OCI-LY7 (cell line): ENCODE measurements around the gene ADH6. TPM values are rescaled to one million over a fixed set of nuclear protein-coding genes. Genes with fewer than 3 reads are reported as not detected.

Experiments
- BruUV-seq: library from RNA; stranded (reverse); fragments of 400-500 nt; replicated peaks from 2 replicates; lab custom pipeline; 2021; lab: Mats Ljungman, UMichigan
- CTCF ChIA-PET: fragments of 300-600 bp; sonication (Branson Sonifier 250); formaldehyde crosslinking; loops from one replicate; lab custom pipeline; 2022; ENCODE audit warnings: antibody characterized with exemption; ENCODE audit not compliant: unreplicated experiment; lab: Charles Lee
- POLR2A ChIA-PET: fragments of 300-600 bp; sonication (Branson Sonifier 250); formaldehyde crosslinking; loops from one replicate; lab custom pipeline; 2022; ENCODE audit warnings: antibody characterized with exemption; lab: Charles Lee
- DNase-seq: peaks from one replicate; pipeline ENCODE4 v3.0.0-alpha.2; 2015; ENCODE audit warnings: low spot score
- H2AFZ ChIP-seq: fragments of 200-600 bp; sonication (generic), shearing (Covaris generic); 2 replicates; pipeline ENCODE4 v1.6.1; 2014; ENCODE audit warnings: mild to moderate bottlenecking, antibody characterized with exemption, low read length, moderate library complexity
- H3K27ac ChIP-seq: fragments of 200-600 bp; sonication (generic); 2 replicates; pipeline ENCODE4 v1.5.1; 2014; ENCODE audit warnings: mixed run types, low read depth, mild to moderate bottlenecking, moderate library complexity, low read length, inconsistent platforms; ENCODE audit not compliant: poor library complexity, severe bottlenecking
- H3K36me3 ChIP-seq: fragments of 200-600 bp; sonication (generic); 2 replicates; pipeline ENCODE4 v1.6.1; 2014; ENCODE audit warnings: mild to moderate bottlenecking, antibody characterized with exemption, low read length, moderate library complexity, mixed read lengths; ENCODE audit not compliant: insufficient read depth
- H3K4me1 ChIP-seq: fragments of 200-600 bp; sonication (generic); 2 replicates; pipeline ENCODE4 v1.5.1; 2014; ENCODE audit warnings: mild to moderate bottlenecking, low read length; ENCODE audit not compliant: insufficient read depth, poor library complexity, severe bottlenecking
- H3K4me2 ChIP-seq: fragments of 200-600 bp; sonication (generic); 2 replicates; pipeline ENCODE4 v1.6.1; 2014; ENCODE audit warnings: mild to moderate bottlenecking, low read length
- H3K4me3 ChIP-seq: fragments of 200-600 bp; sonication (generic); 2 replicates; pipeline ENCODE4 v1.5.1; 2014; ENCODE audit warnings: mild to moderate bottlenecking, low read depth, low read length; ENCODE audit not compliant: poor library complexity, severe bottlenecking
- H3K79me2 ChIP-seq: fragments of 200-600 bp; sonication (generic); 2 replicates; pipeline ENCODE4 v1.6.1; 2016; ENCODE audit warnings: low read depth, mild to moderate bottlenecking, low read length, moderate library complexity, mixed read lengths; ENCODE audit not compliant: insufficient read depth
- H3K9me2 ChIP-seq: fragments of 200-600 bp; sonication (generic); 2 replicates; pipeline ENCODE4 v1.6.1; 2016; ENCODE audit warnings: mild to moderate bottlenecking, low read length, mixed read lengths; ENCODE audit not compliant: insufficient read depth
- H3K9me3 ChIP-seq: fragments of 200-600 bp; sonication (generic); 2 replicates; pipeline ENCODE4 v1.6.1; 2014; ENCODE audit warnings: mild to moderate bottlenecking, mixed run types, low read length, mixed read lengths
- H4K20me1 ChIP-seq: fragments of 200-600 bp; sonication (generic); 2 replicates; pipeline ENCODE4 v1.6.1; 2014; ENCODE audit warnings: mild to moderate bottlenecking, antibody characterized with exemption, low read length, moderate library complexity, mixed read lengths; ENCODE audit not compliant: insufficient read depth
- CTCF ChIP-seq: fragments of 200-600 bp; sonication (generic); conservative IDR thresholded peaks from 2 replicates; pipeline ENCODE4 v1.5.1; 2014; ENCODE audit warnings: mild to moderate bottlenecking, antibody characterized with exemption, low read length, moderate library complexity, mixed read lengths
- EZH2phosphoT487 ChIP-seq: fragments of 200-600 bp; sonication (generic); IDR thresholded peaks from 2 replicates; pipeline ENCODE4 v1.6.1; 2018; ENCODE audit warnings: low read depth, borderline replicate concordance, mild to moderate bottlenecking, mixed run types, antibody characterized with exemption, low read length, moderate library complexity, mixed read lengths
- intact Hi-C: fragments of 100-400 bp; cut with micrococcal nuclease; formaldehyde crosslinking; loops from one replicate; pipeline ENCODE4 v1.10.0; 2022; ENCODE audit not compliant: unreplicated experiment
- total RNA-seq, 2 experiments: library from RNA; depleted of rRNA in 1 of 2; stranded (reverse); fragments of >200 nt in 1 of 2; shearing (Covaris generic) in 1 of 2; gene quantifications; 2 replicates each; pipeline ENCODE4 v1.2.3, GENCODE V29; 2014 to 2022

ADH6 gene
- total RNA-seq, 2 experiments from 2014 or later: not detected

- Histone ChIP-seq H3K79me2 (no peaks in the 10 kb centered on the region), H3K27ac (no peak overlapping the region), H4K20me1 (no peaks in the 10 kb centered on the region), H3K4me2 (no peak overlapping the region), H3K4me3 (no peak overlapping the region), H3K9me3 (no peaks in the 10 kb centered on the region), H3K36me3 (no peaks in the 10 kb centered on the region), H2AFZ (no peak overlapping the region), H3K4me1 (no peaks in the 10 kb centered on the region), H3K9me2 (no peaks in the 10 kb centered on the region)
- ChIA-PET POLR2A (interaction anchor here (0.5 to 0.8 kb wide), 2 partner anchors 24 to 283 kb away, joined by 3 to 4 read pairs; no protein-coding TSS in a partner anchor), CTCF (interaction anchor here (0.6 kb wide), 1 partner anchor 145 kb away, joined by 3 read pairs; no protein-coding TSS in a partner anchor)
- intact Hi-C loops: no loop called here
- no peak for DNase-seq
- BruUV-seq: no TSS peak
- TF ChIP-seq EZH2phosphoT487: no peak
- TF ChIP-seq CTCF: no peak
These were observed 13.7 kb downstream of the ADH6 start for GRCh38 chr4:99205153-99205979.

DNA sequence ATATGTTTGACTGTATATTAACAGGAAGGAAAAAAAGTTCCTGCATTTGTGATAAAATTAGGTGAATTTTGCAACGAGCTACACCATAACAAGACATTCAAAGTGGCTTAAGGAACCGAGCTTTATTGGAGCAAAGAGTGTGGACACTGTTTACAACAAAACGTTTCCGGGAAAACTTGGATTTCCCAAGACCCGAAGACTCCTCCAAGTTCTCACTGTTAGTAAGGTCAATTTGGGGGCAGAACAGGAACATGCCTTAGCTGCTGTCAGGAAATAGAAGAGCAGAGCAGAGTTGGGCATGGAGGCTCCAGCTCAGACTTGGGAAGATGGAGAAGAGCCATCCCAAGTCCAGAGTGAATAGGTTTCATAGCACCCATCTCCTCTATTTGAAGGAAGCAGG, 16.5 kb downstream of the ADH6 start:
- H3K36me3 ChIP-seq: no peaks in the 10 kb centered on the region
- H3K9me2 ChIP-seq: no peaks in the 10 kb centered on the region
- no peaks in the 10 kb centered on the region for H3K79me2 ChIP-seq
- H3K4me2 ChIP-seq: no peak overlapping the region
- intact Hi-C loops: no loop called here
- H3K27ac ChIP-seq: no peak overlapping the region
- BruUV-seq: no TSS peak
- TF ChIP-seq CTCF: no peak
- TF ChIP-seq EZH2phosphoT487: no peak
- POLR2A ChIA-PET: interaction anchor here (0.6 kb wide), 1 partner anchor 755 kb away, joined by 4 read pairs; no protein-coding TSS in a partner anchor
- H3K9me3 ChIP-seq: no peaks in the 10 kb centered on the region
- no peak overlapping the region for H3K4me3 ChIP-seq
- DNase-seq: no peak
- no peaks in the 10 kb centered on the region for H3K4me1 ChIP-seq
- no peaks in the 10 kb centered on the region for H4K20me1 ChIP-seq
- CTCF ChIA-PET: no interaction called here
- no peak overlapping the region for H2AFZ ChIP-seq

- no peak overlapping the region for H2AFZ ChIP-seq
- no peaks in the 10 kb centered on the region for H4K20me1 ChIP-seq
- H3K9me2 ChIP-seq: no peaks in the 10 kb centered on the region
- no peak overlapping the region for H3K27ac ChIP-seq
- POLR2A ChIA-PET: interaction anchor here (0.8 kb wide), 1 partner anchor 12 kb away, joined by 3 read pairs; no protein-coding TSS in a partner anchor
- CTCF ChIA-PET: no interaction called here
- no peaks in the 10 kb centered on the region for H3K36me3 ChIP-seq
- no peak for DNase-seq
- no peaks in the 10 kb centered on the region for H3K79me2 ChIP-seq
- H3K4me2 ChIP-seq: no peak overlapping the region
- no peak overlapping the region for H3K4me3 ChIP-seq
- BruUV-seq: no TSS peak
- intact Hi-C loops: no loop called here
- H3K4me1 ChIP-seq: no peaks in the 10 kb centered on the region
- H3K9me3 ChIP-seq: no peaks in the 10 kb centered on the region
- no peak for TF ChIP-seq EZH2phosphoT487
These were observed 17.0 kb downstream of the ADH6 start for GRCh38 chr4:99202094-99202493.
